Nephron progenitor cell (in vitro differentiated cells): ENCODE data around the gene HS3ST2.

Source experiments
- DNase-seq: peaks from one replicate; pipeline ENCODE4 v3.0.0; 2021
- H3K27ac Mint-ChIP-seq: 2 replicates; pipeline ENCODE4 v1.8.0; 2021; ENCODE audit warnings: mild to moderate bottlenecking, moderate library complexity, mixed read lengths
- H3K27me3 Mint-ChIP-seq: 2 replicates; pipeline ENCODE4 v1.8.0; 2021; ENCODE audit warnings: mild to moderate bottlenecking, low read depth, mixed read lengths; ENCODE audit not compliant: poor library complexity
- H3K36me3 Mint-ChIP-seq: 2 replicates; pipeline ENCODE4 v1.8.0; 2021; ENCODE audit warnings: low read depth, mixed read lengths
- H3K4me1 Mint-ChIP-seq: 2 replicates; pipeline ENCODE4 v1.8.0; 2021; ENCODE audit warnings: mixed read lengths
- H3K4me3 Mint-ChIP-seq: 2 replicates; pipeline ENCODE4 v1.8.0; 2021; ENCODE audit warnings: mild to moderate bottlenecking, moderate library complexity, mixed read lengths
- H3K9me3 Mint-ChIP-seq: 2 replicates; pipeline ENCODE4 v1.8.0; 2021; ENCODE audit warnings: mild to moderate bottlenecking, moderate library complexity, mixed read lengths
- TF ChIP-seq, protein P1 (sequence below): fragments of 200-600 bp; sonication (generic); IDR thresholded peaks from 2 replicates; pipeline ENCODE4 v1.5.0; 2021; ENCODE audit warnings: antibody characterized with exemption

The HS3ST2 gene

DNA sequence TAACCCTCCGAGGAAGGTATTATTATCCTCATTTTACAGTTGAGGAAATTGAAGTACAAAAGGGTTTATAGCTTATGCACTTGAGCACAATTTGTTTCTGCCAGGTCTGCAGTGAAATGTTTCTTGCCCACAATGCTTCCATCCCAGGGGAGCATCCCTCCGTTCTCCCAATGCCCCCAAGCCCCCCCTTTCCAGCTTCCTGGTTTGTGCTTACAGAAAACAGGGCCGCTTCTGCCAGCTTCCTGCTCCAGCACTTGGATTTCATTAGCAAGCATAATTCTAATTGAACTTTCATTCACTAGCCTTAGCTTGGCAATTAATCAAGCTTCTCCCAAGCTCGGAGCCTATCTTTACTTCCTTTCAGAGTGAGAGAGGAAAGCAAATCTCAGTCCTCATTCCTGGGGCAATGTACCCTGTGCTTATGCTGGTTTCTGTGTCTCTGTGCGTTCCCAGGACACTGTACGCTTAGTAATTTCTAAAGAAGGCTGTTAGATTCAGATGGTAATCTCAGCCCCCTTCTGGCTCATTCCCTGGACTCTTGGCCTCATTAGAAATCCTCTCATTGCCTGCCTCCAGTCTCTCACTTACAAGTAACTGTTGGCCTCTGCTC, 141.6 kb downstream of the HS3ST2 start:
- no peak overlapping the region for H3K27ac Mint-ChIP-seq
- H3K27me3 Mint-ChIP-seq = peaks cover 41% of the 10 kb centered on the region
- no peak overlapping the region for H3K4me3 Mint-ChIP-seq
- no peaks in the 10 kb centered on the region for H3K36me3 Mint-ChIP-seq
- DNase-seq = no peak
- TF ChIP-seq, protein P1, sequence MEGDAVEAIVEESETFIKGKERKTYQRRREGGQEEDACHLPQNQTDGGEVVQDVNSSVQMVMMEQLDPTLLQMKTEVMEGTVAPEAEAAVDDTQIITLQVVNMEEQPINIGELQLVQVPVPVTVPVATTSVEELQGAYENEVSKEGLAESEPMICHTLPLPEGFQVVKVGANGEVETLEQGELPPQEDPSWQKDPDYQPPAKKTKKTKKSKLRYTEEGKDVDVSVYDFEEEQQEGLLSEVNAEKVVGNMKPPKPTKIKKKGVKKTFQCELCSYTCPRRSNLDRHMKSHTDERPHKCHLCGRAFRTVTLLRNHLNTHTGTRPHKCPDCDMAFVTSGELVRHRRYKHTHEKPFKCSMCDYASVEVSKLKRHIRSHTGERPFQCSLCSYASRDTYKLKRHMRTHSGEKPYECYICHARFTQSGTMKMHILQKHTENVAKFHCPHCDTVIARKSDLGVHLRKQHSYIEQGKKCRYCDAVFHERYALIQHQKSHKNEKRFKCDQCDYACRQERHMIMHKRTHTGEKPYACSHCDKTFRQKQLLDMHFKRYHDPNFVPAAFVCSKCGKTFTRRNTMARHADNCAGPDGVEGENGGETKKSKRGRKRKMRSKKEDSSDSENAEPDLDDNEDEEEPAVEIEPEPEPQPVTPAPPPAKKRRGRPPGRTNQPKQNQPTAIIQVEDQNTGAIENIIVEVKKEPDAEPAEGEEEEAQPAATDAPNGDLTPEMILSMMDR = no peak
- no peaks in the 10 kb centered on the region for H3K4me1 Mint-ChIP-seq
- H3K9me3 Mint-ChIP-seq = no peaks in the 10 kb centered on the region

- no peak for DNase-seq
- no peaks in the 10 kb centered on the region for H3K36me3 Mint-ChIP-seq
- TF ChIP-seq, protein P1 = no peak
- H3K4me3 Mint-ChIP-seq = no peak overlapping the region
- H3K27me3 Mint-ChIP-seq = peaks cover 37% of the 10 kb centered on the region
- no peaks in the 10 kb centered on the region for H3K4me1 Mint-ChIP-seq
- H3K27ac Mint-ChIP-seq = no peak overlapping the region
- H3K9me3 Mint-ChIP-seq = peaks cover 6% of the 10 kb centered on the region
These were observed 147.2 kb downstream of the HS3ST2 start for GRCh38 chr16:22961206-22961605.

- H3K27ac Mint-ChIP-seq = no peak overlapping the region
- H3K36me3 Mint-ChIP-seq = no peaks in the 10 kb centered on the region
- peaks cover 6% of the 10 kb centered on the region for H3K9me3 Mint-ChIP-seq
- H3K27me3 Mint-ChIP-seq = peaks cover 32% of the 10 kb centered on the region
- no peaks in the 10 kb centered on the region for H3K4me1 Mint-ChIP-seq
- TF ChIP-seq, protein P1 = no peak
- no peak for DNase-seq
- no peak overlapping the region for H3K4me3 Mint-ChIP-seq
These were observed 148.9 kb downstream of the HS3ST2 start for GRCh38 chr16:22962905-22963304.
